GM21576 (cell line): ENCODE results near the gene SFRP2.

Source experiments
- ATAC-seq: cut with Tn5 transposase; IDR thresholded peaks from one replicate; pipeline ENCODE4 v1.9.1; 2021; ENCODE audit warnings: mild to moderate bottlenecking, moderate library complexity; ENCODE audit not compliant: unreplicated experiment

SFRP2 gene

GRCh38 chr4:153777421-153777820 lies 11.5 kb downstream of the SFRP2 start:
- ATAC-seq = no peak

DNA sequence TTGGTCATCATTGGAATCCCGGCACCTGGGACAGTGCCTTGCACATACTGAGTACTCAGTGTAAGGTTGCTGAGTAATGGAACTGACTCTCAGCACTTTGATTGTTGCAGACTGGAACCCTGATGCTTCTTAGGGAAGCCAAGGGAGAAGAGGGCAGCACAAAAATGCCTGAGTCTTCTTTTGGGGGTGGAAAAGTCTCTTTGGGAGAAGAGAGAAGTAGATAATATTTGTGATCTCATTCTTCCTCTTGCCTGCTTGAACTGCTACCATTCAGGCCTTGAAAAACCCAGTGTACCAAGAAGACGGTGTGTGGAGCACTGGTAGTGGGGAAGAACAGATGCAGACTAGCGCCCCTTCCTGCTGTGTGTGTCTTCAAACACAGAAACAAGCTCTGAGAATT lies 12.3 kb downstream of the SFRP2 start:
- ATAC-seq = no peak

GRCh38 chr4:153773236-153773690 lies 15.6 kb downstream of the SFRP2 start:
- ATAC-seq = no peak

DNA sequence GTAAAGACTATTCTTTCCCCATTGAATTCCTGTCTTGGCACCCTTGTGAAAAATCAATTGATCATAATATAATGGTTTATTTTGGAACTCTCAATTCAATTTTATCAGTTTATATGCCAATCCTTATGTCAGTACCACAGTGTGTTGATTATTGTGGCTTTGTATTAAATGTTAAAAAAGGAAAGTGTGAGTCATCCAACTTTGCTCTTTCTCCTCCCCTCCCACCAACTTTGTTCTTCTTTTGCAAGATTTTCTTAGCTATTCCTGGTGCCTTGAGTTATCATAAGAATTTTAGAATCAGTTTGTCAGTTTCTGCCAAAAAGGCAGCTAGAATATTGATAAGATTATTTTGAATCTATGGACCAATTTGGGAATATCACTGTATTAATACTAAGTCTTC lies 17.8 kb downstream of the SFRP2 start:
- no peak for ATAC-seq

GRCh38 chr4:153766758-153767157 lies 22.1 kb downstream of the SFRP2 start:
- ATAC-seq = no peak

GRCh38 chr4:153765894-153766293 lies 23.0 kb downstream of the SFRP2 start:
- ATAC-seq = no peak

- no peak for ATAC-seq
Measured at GRCh38 chr4:153764601-153765368, 24.1 kb downstream of the SFRP2 start.

DNA sequence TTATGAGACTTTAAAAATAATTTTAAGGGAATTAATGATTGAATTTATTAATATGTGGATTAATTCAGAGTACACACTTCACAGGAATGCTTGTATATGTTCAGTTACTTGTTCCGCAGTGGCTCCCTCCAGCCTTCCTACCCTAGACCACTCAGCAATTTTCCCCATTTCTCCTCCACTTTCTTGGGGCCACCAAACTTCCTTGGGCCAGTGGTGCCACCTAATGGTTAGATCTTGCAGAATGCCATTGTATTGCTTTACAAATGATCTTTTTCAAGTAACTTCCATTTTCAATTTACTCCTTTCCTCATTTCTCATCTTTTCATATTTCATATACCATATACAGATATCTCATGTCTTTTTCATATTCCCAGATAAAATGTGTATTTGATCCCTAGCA lies 25.5 kb downstream of the SFRP2 start:
- no peak for ATAC-seq

- ATAC-seq = no peak
Measured at GRCh38 chr4:153759407-153760316, 29.2 kb downstream of the SFRP2 start, which contains the start of gene RNF175. TSS of gene RNF175 (minus strand) at chr4:153760024. CDS start at chr4:153759862, 162 bp downstream.

- no peak for ATAC-seq
Measured at GRCh38 chr4:153758688-153759406, 30.0 kb downstream of the SFRP2 start.

- ATAC-seq = no peak
Measured at GRCh38 chr4:153758136-153758535, 30.7 kb downstream of the SFRP2 start.

- no peak for ATAC-seq
Measured at GRCh38 chr4:153757407-153757806, 31.5 kb downstream of the SFRP2 start.

DNA sequence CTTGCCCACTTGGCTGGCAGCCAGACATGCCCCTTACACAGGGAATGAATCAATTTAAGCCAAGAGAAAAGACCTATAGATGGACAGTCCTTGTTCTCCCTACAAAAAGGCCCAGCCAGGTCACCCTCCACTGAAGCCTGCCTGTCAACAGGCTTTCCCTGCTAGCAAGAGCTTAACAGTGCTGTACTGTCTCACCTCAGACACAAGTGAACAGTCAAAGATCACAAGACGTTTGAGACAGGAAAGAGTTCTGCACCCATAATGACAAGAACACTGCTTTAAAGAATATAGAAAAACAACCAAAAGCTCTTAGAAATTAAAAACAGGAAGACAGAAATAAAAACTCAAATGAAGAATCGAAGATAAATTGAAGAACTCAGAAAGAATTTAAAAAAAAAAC lies 33.7 kb downstream of the SFRP2 start:
- no peak for ATAC-seq

- peak; percentile 85 for ATAC-seq
Measured at GRCh38 chr4:153750197-153750817, 38.6 kb downstream of the SFRP2 start.

- ATAC-seq = no peak
Measured at GRCh38 chr4:153748378-153748777, 40.5 kb downstream of the SFRP2 start.

- ATAC-seq = no peak
Measured at GRCh38 chr4:153747406-153747955, 41.4 kb downstream of the SFRP2 start.

- no peak for ATAC-seq
Measured at GRCh38 chr4:153745651-153746050, 43.2 kb downstream of the SFRP2 start.

DNA sequence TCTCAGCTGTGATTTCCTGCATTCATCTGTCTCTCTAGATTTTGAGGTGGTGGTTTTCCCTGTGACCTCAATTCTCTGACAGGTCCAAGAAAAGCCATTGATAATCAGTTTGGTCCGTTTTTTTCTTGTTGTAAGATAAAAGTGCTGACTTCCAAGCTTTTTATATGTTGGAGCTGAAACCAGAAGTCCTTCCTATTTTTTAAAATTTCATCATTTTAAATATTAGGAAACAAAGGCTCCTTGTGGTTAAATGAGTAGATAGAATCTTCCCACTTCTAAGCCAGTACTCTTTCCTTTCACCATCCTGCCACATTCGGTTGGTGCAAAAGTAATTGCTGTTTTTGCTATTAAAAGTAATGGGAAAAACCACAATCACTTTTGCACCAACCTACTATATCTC lies 47.3 kb downstream of the SFRP2 start:
- no peak for ATAC-seq

DNA sequence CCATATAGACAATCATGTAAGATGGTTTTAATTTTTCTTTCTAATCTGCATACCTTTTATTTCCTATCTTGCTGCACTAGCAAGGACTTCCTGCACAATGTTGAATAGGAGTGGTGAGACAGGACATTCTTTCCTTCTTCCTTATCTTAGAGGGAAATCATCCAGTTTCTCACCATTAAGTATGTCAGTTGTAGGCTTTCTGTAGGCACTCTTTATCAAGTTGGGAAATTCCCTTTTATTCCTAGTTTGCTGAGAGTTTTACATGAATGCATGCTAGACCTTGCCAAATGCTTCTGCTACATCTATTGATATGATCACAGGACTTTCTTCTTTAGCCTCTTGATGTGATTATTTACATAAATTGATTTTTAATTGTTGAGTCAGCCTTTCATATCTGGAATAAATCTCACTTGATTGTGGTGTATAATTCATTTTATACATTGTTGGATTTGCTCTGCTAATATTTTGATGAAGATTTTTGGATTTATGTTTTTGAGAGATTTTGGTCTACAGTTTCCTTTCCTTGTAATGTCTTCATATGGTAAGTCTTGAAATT lies 52.9 kb downstream of the SFRP2 start:
- ATAC-seq = no peak
